SK-MEL-5 (cell line): Measurements from ENCODE around the gene TMEM269. TPM values are rescaled to one million over a fixed set of nuclear protein-coding genes. Genes with fewer than 3 reads are reported as not detected.
"Not testable (repeated sequence)": the region's sequence is repeated elsewhere in the genome, so short reads cannot be mapped to it uniquely, and the experiment has no call there.

ENCODE experiments used
- DNase-seq: peaks from one replicate; pipeline ENCODE4 v3.0.0-alpha.2; 2016; ENCODE audit warnings: low read depth, low spot score
- in situ Hi-C: cut with HindIII; loops from 2 replicates; pipeline ENCODE4 v1.10.0; 2016; ENCODE audit warnings: low sequenced_read_pairs, high pct_unique_total_duplicates, low pct_unique_long_range_greater_than_20kb
- total RNA-seq: library from RNA; depleted of rRNA; stranded (reverse); fragments of >200 nt; shearing (Covaris generic); gene quantifications from 2 replicates; pipeline ENCODE4 v1.2.3, GENCODE V29; 2014

The TMEM269 gene
- total RNA-seq, 1 experiment from 2014 or later, result not detected

DNA sequence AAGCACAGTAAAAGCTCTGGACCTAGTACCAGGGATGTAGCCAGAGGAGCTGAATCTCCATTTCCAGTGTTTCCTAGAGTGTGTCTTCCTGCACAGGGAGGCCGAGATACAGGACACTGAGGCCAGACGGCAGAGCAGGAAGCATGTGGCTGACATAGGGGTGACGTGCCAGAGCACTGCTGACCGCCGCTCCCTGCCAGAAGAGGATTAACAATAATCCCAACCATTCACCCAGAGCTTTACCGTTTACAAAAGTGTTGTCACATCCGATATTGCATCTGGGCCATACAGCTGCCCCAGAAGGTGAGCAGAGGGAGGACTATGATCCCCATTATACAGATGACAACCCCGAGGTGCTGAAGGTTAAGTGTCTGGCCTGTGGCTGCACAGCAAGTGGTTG is 38.9 kb upstream of the TMEM269 start:
- in situ Hi-C loops, result no loop called here
- no peak for DNase-seq

GRCh38 chr1:42746436-42747105 is 38.2 kb upstream of the TMEM269 start:
- in situ Hi-C loops, result no loop called here
- DNase-seq, result no peak

DNA sequence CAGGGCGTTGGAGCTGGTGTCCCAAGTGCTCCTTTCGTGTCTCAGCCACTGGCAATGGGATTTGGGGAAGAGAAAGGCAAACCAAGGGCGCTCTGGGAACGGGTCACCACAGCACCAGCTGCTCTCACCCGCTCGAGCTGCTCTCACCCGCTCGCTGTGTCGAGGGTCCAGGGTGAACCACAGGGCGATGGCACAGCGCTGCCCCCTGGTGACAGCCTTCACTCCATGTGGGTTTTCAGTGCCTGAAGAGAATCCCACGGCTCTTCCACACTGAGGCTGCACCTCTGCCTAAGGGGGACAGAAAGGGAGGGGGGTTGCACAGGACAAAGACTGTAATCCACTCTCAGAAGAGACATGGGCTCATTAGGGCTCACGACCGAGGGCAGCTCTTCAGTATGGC is 37.7 kb upstream of the TMEM269 start:
- in situ Hi-C loops, result no loop called here
- peak; percentile 30 for DNase-seq

DNA sequence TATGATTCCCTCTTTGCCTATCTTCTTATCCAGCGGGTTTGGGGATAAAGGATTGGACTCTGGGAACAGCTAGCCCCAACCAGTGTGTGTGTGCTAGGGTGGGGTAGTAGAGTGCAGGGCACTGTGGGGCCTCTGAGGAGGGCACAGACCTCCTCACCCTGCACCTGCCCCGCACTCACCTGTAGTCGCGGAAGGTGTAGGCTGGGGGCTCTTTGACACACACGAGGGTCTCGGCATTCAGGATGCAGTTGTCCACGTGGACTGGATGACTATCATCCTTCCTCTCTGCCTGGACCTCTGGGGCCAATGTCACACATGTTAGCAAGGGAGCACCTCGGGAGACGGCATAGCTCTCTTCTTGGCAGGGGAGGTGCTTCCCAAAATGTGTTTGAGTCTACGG is 36.8 kb upstream of the TMEM269 start:
- DNase-seq, result no peak
- in situ Hi-C loops, result no loop called here

- no peak for DNase-seq
- in situ Hi-C loops, result no loop called here
Observed at GRCh38 chr1:42748461-42749410, 36.1 kb upstream of the TMEM269 start.

DNA sequence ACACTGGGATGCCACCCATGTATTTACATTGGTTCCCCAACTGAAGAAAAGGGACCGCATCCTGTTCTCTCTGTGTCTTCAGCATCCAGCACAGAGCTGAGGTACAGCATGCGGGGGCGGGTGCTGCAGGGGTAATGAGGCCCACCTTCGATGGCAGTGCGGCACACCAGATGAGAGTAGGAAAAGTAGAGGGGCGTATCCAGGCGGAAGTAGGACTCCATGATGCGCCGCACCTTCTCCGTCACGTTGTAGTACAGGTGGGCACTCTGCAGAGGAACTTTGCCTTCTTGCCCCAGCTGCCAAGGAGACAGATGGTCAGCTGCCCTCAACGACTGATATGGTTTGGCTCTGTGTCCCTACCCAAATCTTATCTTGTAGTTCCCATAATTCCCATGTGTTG is 34.8 kb upstream of the TMEM269 start:
- in situ Hi-C loops, result no loop called here
- DNase-seq, result no peak

GRCh38 chr1:42751511-42752070 is 33.2 kb upstream of the TMEM269 start:
- in situ Hi-C loops, DNase-seq: not testable (repeated sequence)

DNA sequence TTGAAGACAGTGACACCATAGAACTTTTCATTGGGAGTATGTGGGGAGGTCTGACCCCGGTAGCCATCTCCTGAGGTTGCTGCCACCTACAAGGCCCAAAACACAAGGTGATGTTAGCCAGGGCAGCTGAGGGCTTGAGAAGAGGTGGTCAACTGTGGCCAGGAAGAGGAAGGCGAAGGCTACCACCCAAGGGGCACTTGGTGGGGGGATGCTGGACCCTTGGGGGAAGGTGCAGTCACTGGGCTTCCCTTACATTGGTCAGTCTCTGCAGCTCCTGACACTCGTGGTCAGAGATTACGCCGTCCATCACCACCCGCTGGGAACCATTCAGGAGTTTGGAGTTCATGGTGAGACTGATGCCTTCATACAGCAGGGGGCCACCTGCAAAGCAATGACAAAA is 32.5 kb upstream of the TMEM269 start:
- in situ Hi-C loops, result no loop called here
- DNase-seq, result no peak

DNA sequence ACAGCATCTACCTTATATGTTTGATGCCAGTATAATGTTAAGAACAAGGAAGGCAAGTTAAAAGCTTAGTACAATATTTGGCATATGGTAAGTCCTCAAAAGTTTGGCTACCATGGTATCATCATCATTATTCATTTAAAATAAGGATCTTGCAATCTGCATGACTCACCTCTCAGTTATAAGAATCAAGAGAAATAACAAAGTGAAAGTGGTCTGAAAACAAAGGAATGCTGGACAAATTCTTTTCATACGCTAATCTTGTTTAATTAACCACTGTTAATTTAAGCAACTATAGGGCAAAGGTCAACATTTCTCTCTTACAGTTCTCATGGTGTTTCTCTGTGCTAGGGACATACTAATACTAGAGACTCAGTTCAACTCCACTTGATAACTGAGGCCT is 31.7 kb upstream of the TMEM269 start:
- in situ Hi-C loops, result no loop called here

GRCh38 chr1:42756956-42757891 is 27.6 kb upstream of the TMEM269 start:
- in situ Hi-C loops, result no loop called here
- DNase-seq, result peak; percentile 67

More for the DNA sequence above, 31.7 kb upstream of the TMEM269 start:
- DNase-seq, result no peak

GRCh38 chr1:42757892-42758275 is 26.9 kb upstream of the TMEM269 start:
- DNase-seq, result no peak
- in situ Hi-C loops, result no loop called here

- in situ Hi-C loops, result no loop called here
- DNase-seq, result no peak
Observed at GRCh38 chr1:42758641-42759040, 26.1 kb upstream of the TMEM269 start.

DNA sequence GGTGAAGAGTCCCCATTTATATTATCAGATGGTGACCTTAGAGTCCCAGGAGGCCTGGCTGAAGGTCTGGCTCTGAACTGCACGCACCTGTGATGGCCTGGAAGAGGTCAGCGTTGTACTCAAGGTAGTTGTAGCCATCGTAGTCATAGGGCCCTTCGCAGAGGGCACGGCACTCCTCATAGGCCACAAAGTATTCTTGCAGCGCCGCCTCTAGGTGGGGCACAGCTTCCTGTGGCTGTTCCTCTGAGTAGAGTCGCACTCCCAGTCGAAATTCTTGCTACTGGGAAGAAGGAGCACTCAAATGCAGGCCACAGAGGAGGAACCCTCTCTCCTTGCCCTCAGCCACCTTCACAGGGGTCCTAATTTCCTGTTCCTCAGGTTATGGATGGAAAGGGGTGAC is 25.7 kb upstream of the TMEM269 start:
- in situ Hi-C loops, result no loop called here
- peak; percentile 43 for DNase-seq

GRCh38 chr1:42761567-42761966 is 23.2 kb upstream of the TMEM269 start:
- in situ Hi-C loops, result no loop called here
- no peak for DNase-seq

DNA sequence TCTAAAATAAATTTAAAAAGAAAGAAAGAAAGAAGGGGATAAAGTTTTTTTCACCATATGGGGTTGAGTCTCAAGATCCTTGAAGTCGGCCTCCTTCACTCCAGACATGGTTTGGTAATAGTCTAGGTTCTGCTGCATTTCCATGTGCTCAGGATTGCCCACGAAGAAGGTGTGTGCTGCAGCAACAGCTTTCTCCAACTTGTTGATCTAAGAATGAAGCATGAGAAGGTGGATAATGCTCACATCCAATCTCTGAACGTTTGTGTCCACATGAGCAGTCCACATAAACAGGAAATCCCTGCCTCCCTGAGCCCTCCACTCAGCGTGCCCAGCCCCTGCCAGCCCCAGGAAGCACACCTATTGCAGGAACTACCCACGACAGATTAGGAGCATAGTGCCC is 22.5 kb upstream of the TMEM269 start:
- in situ Hi-C loops, result no loop called here
- DNase-seq, result no peak

GRCh38 chr1:42765269-42765668 is 19.5 kb upstream of the TMEM269 start:
- in situ Hi-C loops, result no loop called here
- DNase-seq, result no peak

GRCh38 chr1:42765832-42766740 is 18.7 kb upstream of the TMEM269 start:
- in situ Hi-C loops, result no loop called here
- peak; percentile 78 for DNase-seq
